Neuronal stem cell (in vitro differentiated cells): ENCODE data around the gene ACKR4.
A peak's percentile ranks its signal among the peaks of the same experiment; 100 is the strongest.

ENCODE experiments used
- DNase-seq: peaks from one replicate; pipeline ENCODE4 v3.0.0-alpha.2; 2013; ENCODE audit warnings: low spot score
- H2AFZ ChIP-seq: one replicate; pipeline ENCODE4 v1.6.1; 2013; ENCODE audit warnings: mild to moderate bottlenecking, low read length, inconsistent platforms
- H2AK5ac ChIP-seq: 2 replicates; pipeline ENCODE4 v1.6.1; 2013; ENCODE audit warnings: low read depth, mild to moderate bottlenecking, inconsistent platforms, low read length, moderate library complexity, mixed read lengths
- H2BK120ac ChIP-seq: 2 replicates; pipeline ENCODE4 v1.6.1; 2013; ENCODE audit warnings: low read depth, mild to moderate bottlenecking, inconsistent platforms, low read length, moderate library complexity, mixed read lengths
- H2BK12ac ChIP-seq: one replicate; pipeline ENCODE4 v1.6.1; 2013; ENCODE audit warnings: low read length, inconsistent platforms
- H2BK15ac ChIP-seq: 2 replicates; pipeline ENCODE4 v1.6.1; 2013; ENCODE audit warnings: mild to moderate bottlenecking, low read length, inconsistent platforms, mixed read lengths
- H2BK5ac ChIP-seq: one replicate; pipeline ENCODE4 v1.6.1; 2013; ENCODE audit warnings: inconsistent platforms, mild to moderate bottlenecking, low read length, moderate library complexity
- H3K14ac ChIP-seq: one replicate; pipeline ENCODE4 v1.6.1; 2013; ENCODE audit warnings: low read length, inconsistent platforms
- H3K18ac ChIP-seq: 2 replicates; pipeline ENCODE4 v1.6.1; 2013; ENCODE audit warnings: low read length, inconsistent platforms
- H3K23ac ChIP-seq: 2 replicates; pipeline ENCODE4 v1.6.1; 2013; ENCODE audit warnings: low read depth, mild to moderate bottlenecking, mixed read lengths, low read length, inconsistent platforms; ENCODE audit not compliant: poor library complexity
- H3K27ac ChIP-seq: replicated peaks from 3 replicates; pipeline ENCODE4 v1.5.1; 2013; ENCODE audit warnings: low read length, inconsistent platforms
- H3K27me3 ChIP-seq, 3 experiments: 2 replicates each; pipeline ENCODE4 v1.6.1; 2013; ENCODE audit warnings: low read length in 3 of 3, mild to moderate bottlenecking in 2 of 3, inconsistent platforms in 1 of 3, low read depth in 1 of 3, mixed read lengths in 1 of 3, moderate library complexity in 1 of 3; ENCODE audit not compliant: control insufficient read depth in 3 of 3, insufficient read depth in 3 of 3
- H3K36me3 ChIP-seq, 2 donors: replicated peaks in 1 of 2; 2 replicates each; pipeline ENCODE4 v1.6.1; 2013; ENCODE audit warnings: low read length in 2 of 2; ENCODE audit not compliant: control insufficient read depth in 2 of 2, insufficient read depth in 2 of 2
- H3K4ac ChIP-seq: 2 replicates; pipeline ENCODE4 v1.6.1; 2013; ENCODE audit warnings: inconsistent platforms, mild to moderate bottlenecking, low read length, moderate library complexity
- H3K4me1 ChIP-seq, 2 donors: 1 replicate in 1 of 2; 2 replicates in 1 of 2; pipeline ENCODE4 v1.6.1; 2013; ENCODE audit warnings: low read length in 2 of 2, low read depth in 1 of 2; ENCODE audit not compliant: control insufficient read depth in 2 of 2, insufficient read depth in 1 of 2
- H3K4me2 ChIP-seq: one replicate; pipeline ENCODE4 v1.6.1; 2013; ENCODE audit warnings: mild to moderate bottlenecking, low read length, inconsistent platforms; ENCODE audit not compliant: insufficient read depth, poor library complexity, severe bottlenecking
- H3K4me3 ChIP-seq, 2 donors: 2 replicates each; pipeline ENCODE4 v1.5.1; 2013; ENCODE audit warnings: low read length in 2 of 2, mild to moderate bottlenecking in 2 of 2, inconsistent platforms in 1 of 2, moderate library complexity in 1 of 2
- H3K79me1 ChIP-seq: one replicate; pipeline ENCODE4 v1.6.1; 2013; ENCODE audit warnings: low read depth, mild to moderate bottlenecking, inconsistent platforms, low read length, moderate library complexity
- H3K9ac ChIP-seq: one replicate; pipeline ENCODE4 v1.6.1; 2013; ENCODE audit warnings: mild to moderate bottlenecking, low read depth, low read length, inconsistent platforms; ENCODE audit not compliant: poor library complexity
- H3K9me3 ChIP-seq, 2 donors: replicated peaks in 1 of 2; 2 replicates each; pipeline versions ENCODE3 to v1.6.1; 2013; ENCODE audit warnings: low read length in 2 of 2, mild to moderate bottlenecking in 2 of 2, inconsistent platforms in 1 of 2, low read depth in 1 of 2, mixed read lengths in 1 of 2, moderate library complexity in 1 of 2; ENCODE audit not compliant: control insufficient read depth in 2 of 2, insufficient read depth in 1 of 2
- H4K8ac ChIP-seq: one replicate; pipeline ENCODE4 v1.6.1; 2013; ENCODE audit warnings: low read depth, mild to moderate bottlenecking, inconsistent platforms, low read length, moderate library complexity
- H4K91ac ChIP-seq: one replicate; pipeline ENCODE4 v1.6.1; 2013; ENCODE audit warnings: low read length, low read depth, mild to moderate bottlenecking, inconsistent platforms; ENCODE audit not compliant: poor library complexity
- WGBS, 2 donors: extraction: QIAGEN DNeasy Blood & Tissue Kit; methylation state at CpG; one replicate each; pipeline ENCODE4 v1.1.7; 2013; ENCODE audit warnings: missing lambda C conversion rate in 2 of 2, mixed read lengths in 1 of 2; ENCODE audit not compliant: insufficient read length in 2 of 2, insufficient replicate concordance in 1 of 2; ENCODE audit errors: extremely low coverage in 2 of 2; 5-methylcytosine and 5-hydroxymethylcytosine counted together

The ACKR4 gene

DNA sequence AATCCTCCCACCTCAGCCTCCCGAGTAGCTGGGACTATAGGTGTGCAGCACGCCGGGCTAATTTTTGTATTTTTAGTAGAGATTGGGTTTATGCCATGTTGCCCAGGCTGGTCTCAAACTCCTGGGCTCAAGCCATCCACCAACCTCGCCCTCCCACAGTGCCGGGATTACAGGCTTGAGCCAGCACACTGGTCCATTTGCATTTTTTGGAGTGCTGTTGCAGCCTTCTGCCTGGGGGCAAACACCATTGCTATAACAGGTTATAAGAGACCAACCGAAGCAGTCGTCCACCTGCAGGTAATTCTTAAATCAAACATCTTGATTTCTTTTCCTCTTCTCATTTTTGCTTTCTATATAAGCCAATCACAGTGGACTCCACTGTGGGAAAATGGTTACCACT, 27.7 kb downstream of the ACKR4 start:
- Histone ChIP-seq H3K36me3 (peaks cover 3 to 53% of the 10 kb centered on the region in 2 donors), H3K18ac (peak overlapping the region; percentile 52), H3K9ac (no peak overlapping the region), H3K14ac (no peak overlapping the region), H4K8ac (no peak overlapping the region), H2AFZ (no peak overlapping the region), H2BK5ac (no peak overlapping the region), H3K4me1 (no peaks in the 10 kb centered on the region), H2BK12ac (no peak overlapping the region), H2BK120ac (no peak overlapping the region), H3K27me3 (no peaks in the 10 kb centered on the region), H3K79me1 (no peaks in the 10 kb centered on the region), H3K4me3 (no peak overlapping the region), H3K4me2 (no peak overlapping the region), H3K27ac (no peak overlapping the region), H2BK15ac (no peak overlapping the region), H3K4ac (no peak overlapping the region), H3K23ac (no peak overlapping the region), H2AK5ac (no peak overlapping the region), H3K9me3 (no peaks in the 10 kb centered on the region), H4K91ac (no peak overlapping the region)
- no peak for DNase-seq
- no CpG with 5 or more reads among the region's 7 CpGs for WGBS, 2 donors

DNA sequence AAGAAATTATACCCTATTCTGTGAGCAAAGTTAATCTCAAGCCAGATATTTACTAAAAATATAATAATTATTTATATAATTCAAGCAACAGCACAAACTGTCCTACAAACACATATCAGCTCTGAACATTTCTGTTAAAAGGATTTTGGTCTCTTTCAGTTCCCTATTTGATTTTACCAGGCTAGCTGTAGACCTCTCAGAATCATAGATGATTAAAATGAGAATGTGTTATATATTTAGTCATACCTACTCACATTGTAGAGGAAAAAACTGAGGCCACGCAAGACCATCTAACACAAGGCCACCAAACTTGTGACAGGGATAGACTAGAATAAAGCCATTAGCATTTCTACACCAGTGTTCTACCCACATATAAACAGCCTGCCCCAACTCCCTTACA, 28.5 kb downstream of the ACKR4 start:
- H3K27ac ChIP-seq, result no peak overlapping the region
- no peak overlapping the region for H2AK5ac ChIP-seq
- DNase-seq, result no peak
- H2BK15ac ChIP-seq, result no peak overlapping the region
- no peaks in the 10 kb centered on the region for H3K27me3 ChIP-seq
- peaks cover 2 to 58% of the 10 kb centered on the region in 2 donors for H3K36me3 ChIP-seq
- H3K79me1 ChIP-seq, result no peaks in the 10 kb centered on the region
- H3K9ac ChIP-seq, result no peak overlapping the region
- no peak overlapping the region for H4K91ac ChIP-seq
- no peak overlapping the region for H2AFZ ChIP-seq
- no peaks in the 10 kb centered on the region for H3K9me3 ChIP-seq
- no peak overlapping the region for H3K4ac ChIP-seq
- no peak overlapping the region for H3K14ac ChIP-seq
- no peak overlapping the region for H3K23ac ChIP-seq
- H3K4me2 ChIP-seq, result no peak overlapping the region
- no peak overlapping the region for H2BK5ac ChIP-seq
- H4K8ac ChIP-seq, result no peak overlapping the region
- H3K18ac ChIP-seq, result no peak overlapping the region
- H2BK12ac ChIP-seq, result no peak overlapping the region
- H3K4me1 ChIP-seq, result no peaks in the 10 kb centered on the region
- WGBS, 2 donors, result no CpG with 5 or more reads among the region's 1 CpG
- H2BK120ac ChIP-seq, result no peak overlapping the region
- H3K4me3 ChIP-seq, result no peak overlapping the region

DNA sequence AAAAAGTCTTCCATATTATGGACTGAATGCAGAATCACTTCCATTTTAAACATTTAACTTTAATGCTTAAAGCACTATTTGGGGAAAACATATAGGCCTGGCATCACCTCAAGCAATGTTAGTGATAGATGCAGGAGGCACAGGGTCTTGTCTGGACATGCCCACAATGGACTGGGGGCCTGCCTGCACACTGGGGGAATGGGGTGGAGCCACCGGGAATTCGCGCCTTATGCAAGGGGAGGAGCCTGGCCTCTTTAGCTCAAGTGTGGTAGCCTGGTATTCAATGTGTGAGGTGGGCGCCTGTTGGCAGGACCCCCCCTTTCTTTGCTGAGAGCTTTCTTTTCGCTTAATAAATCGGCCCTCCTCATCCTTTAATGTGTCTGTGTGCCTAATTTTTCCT, 29.9 kb downstream of the ACKR4 start:
- Histone ChIP-seq H3K18ac (no peak overlapping the region), H3K4me2 (no peak overlapping the region), H2AFZ (peak overlapping the region; percentile 14), H3K23ac (no peak overlapping the region), H3K36me3 (peaks cover 2 to 64% of the 10 kb centered on the region in 2 donors), H2BK120ac (no peak overlapping the region), H3K4me3 (no peak overlapping the region), H3K27ac (no peak overlapping the region), H2BK12ac (no peak overlapping the region), H3K4me1 (no peaks in the 10 kb centered on the region), H2AK5ac (no peak overlapping the region), H3K4ac (no peak overlapping the region), H3K9ac (no peak overlapping the region), H3K79me1 (no peaks in the 10 kb centered on the region), H3K27me3 (no peaks in the 10 kb centered on the region), H4K91ac (no peak overlapping the region), H3K14ac (no peak overlapping the region), H3K9me3 (no peaks in the 10 kb centered on the region), H2BK15ac (no peak overlapping the region), H2BK5ac (no peak overlapping the region), H4K8ac (no peak overlapping the region)
- WGBS, 2 donors, result no CpG with 5 or more reads among the region's 6 CpGs
- no peak for DNase-seq

DNA sequence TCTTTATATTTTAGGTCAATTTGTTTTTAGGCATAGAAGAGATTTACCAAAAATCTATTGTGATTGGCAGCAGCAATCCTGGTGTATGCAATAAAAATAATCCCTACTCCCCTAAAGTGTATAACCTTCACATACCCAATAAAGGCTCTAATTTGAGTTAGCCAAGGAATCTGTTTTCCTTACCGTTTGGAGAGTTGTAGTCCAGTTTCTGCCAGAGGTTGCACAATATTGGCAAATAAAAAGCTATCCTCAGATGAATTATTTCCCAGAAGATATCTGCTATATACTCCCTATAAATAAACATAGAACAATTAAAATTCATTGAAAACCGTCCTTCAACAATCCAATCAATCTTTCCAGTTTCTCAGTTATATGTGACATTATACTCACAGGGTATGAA, 31.1 kb downstream of the ACKR4 start:
- Histone ChIP-seq H3K23ac (no peak overlapping the region), H2BK5ac (no peak overlapping the region), H3K18ac (no peak overlapping the region), H4K8ac (no peak overlapping the region), H2AFZ (no peak overlapping the region), H3K4me3 (no peak overlapping the region), H2AK5ac (no peak overlapping the region), H2BK12ac (no peak overlapping the region), H3K4me1 (no peaks in the 10 kb centered on the region), H3K27ac (no peak overlapping the region), H4K91ac (no peak overlapping the region), H3K9ac (no peak overlapping the region), H3K36me3 (peaks cover 2 to 60% of the 10 kb centered on the region in 2 donors), H3K9me3 (no peaks in the 10 kb centered on the region), H3K4ac (no peak overlapping the region), H3K79me1 (no peaks in the 10 kb centered on the region), H2BK15ac (no peak overlapping the region), H3K14ac (no peak overlapping the region), H3K4me2 (no peak overlapping the region), H2BK120ac (no peak overlapping the region), H3K27me3 (no peaks in the 10 kb centered on the region)
- no peak for DNase-seq
- no CpG with 5 or more reads among the region's 2 CpGs for WGBS, 2 donors
